D721Med (cell line): Measurements from ENCODE around the gene CARD19.

Source experiments
- DNase-seq: peaks from one replicate; pipeline ENCODE4 v3.0.0; 2011; ENCODE audit warnings: low spot score; ENCODE audit not compliant: insufficient read length
- FAIRE-seq: peaks from 2 replicates; lab custom pipeline; 2011; peaks lifted over from hg19 to GRCh38; lab: Jason Lieb, UNC
- TF ChIP-seq, protein P1 (sequence below): IDR thresholded peaks from 2 replicates; pipeline ENCODE4 v1.5.1; 2012; ENCODE audit warnings: mild to moderate bottlenecking, control low read depth; ENCODE audit not compliant: insufficient read depth; ENCODE audit errors: missing control alignments

The CARD19 gene

DNA sequence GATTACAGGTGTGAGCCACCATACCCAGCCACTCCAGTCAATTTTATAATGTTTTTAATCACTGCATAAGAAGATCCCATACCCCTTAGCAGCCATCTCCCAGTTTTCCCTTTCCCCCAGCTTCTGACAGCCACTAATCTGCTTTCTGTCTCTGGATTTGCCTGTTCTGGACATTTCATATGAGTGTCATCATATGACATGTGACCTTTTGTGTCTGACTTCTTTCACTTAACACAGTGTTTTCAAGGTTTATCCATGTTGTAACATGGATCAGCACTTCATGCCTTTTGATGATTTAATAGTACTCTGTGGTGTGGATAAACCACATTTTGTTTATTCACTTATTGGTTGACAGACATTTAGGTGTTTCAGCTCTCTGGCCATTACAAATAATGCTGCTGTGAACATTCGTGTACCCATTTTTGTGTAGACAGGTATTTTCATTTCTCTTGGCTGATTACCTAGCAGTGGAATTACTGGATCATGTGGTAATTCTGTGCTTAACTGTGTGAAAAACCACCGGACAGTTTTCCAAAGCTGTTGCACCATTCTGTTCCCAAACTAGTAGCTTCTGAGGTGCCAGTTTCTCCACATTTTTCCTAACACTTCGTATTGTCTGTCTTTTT is 28.9 kb upstream of the CARD19 start:
- DNase-seq (no peak), FAIRE-seq (no peak)
- TF ChIP-seq, protein P1, sequence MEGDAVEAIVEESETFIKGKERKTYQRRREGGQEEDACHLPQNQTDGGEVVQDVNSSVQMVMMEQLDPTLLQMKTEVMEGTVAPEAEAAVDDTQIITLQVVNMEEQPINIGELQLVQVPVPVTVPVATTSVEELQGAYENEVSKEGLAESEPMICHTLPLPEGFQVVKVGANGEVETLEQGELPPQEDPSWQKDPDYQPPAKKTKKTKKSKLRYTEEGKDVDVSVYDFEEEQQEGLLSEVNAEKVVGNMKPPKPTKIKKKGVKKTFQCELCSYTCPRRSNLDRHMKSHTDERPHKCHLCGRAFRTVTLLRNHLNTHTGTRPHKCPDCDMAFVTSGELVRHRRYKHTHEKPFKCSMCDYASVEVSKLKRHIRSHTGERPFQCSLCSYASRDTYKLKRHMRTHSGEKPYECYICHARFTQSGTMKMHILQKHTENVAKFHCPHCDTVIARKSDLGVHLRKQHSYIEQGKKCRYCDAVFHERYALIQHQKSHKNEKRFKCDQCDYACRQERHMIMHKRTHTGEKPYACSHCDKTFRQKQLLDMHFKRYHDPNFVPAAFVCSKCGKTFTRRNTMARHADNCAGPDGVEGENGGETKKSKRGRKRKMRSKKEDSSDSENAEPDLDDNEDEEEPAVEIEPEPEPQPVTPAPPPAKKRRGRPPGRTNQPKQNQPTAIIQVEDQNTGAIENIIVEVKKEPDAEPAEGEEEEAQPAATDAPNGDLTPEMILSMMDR = no peak

DNA sequence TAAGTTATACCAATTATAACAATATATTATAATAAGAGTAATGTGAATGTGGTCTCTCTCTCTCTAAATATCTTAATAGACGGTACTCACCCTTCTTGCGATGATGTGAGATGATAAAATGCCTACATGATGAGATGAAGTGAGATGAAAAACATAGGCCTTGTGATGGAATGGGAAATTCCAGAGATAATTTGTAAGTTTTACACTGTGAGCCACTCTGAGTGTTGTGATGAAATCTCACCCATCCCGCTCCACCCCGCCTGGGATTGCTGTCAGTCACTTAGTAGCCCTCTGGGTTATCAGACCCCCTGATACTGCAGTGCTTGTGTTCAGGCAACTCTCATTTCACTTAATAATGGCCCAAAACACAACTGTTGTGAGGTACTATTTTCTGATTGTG is 27.1 kb upstream of the CARD19 start:
- TF ChIP-seq, protein P1 = no peak
- DNase-seq (no peak), FAIRE-seq (no peak)

DNA sequence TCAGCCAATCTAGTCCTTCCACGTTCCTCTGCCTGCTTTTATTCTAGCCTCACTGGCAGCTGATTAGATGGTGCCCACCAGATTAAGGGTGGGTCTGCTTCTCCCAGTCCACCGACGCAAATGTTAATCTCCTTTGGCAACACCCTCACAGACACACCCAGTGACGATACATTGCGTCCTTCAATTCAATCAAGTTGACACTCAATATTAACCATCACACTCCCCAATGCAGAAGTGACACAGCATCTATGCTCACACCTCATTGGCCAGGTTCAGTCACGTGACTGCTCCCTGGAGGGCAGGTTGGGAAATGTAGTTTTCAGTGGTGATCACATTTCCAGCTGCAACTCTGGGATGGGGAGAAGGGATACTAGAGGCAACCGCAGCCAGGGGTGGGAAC is 24.6 kb upstream of the CARD19 start:
- TF ChIP-seq, protein P1 = no peak
- DNase-seq (no peak), FAIRE-seq (no peak)

DNA sequence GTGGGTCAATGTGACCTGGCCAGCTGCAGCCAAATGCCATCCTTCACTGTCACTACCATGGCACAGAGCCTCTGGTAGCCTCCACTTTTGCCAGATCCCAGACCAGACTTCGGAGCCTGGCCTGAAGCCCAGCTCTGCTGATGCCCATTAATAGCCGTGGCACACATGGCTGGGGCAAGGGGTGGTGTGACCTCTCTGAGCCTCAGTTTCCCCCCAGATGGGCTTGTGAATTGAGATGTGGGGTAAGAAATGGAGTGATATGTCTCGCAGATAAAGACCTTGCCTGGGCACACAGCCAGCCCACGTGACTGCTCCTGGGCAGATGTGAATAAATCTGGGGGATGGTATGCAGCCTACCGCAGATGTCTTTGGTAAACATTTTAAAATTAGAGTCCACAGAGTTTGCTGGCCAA is 23.6 kb upstream of the CARD19 start:
- no peak for FAIRE-seq
- TF ChIP-seq, protein P1 = no peak
- no peak for DNase-seq

DNA sequence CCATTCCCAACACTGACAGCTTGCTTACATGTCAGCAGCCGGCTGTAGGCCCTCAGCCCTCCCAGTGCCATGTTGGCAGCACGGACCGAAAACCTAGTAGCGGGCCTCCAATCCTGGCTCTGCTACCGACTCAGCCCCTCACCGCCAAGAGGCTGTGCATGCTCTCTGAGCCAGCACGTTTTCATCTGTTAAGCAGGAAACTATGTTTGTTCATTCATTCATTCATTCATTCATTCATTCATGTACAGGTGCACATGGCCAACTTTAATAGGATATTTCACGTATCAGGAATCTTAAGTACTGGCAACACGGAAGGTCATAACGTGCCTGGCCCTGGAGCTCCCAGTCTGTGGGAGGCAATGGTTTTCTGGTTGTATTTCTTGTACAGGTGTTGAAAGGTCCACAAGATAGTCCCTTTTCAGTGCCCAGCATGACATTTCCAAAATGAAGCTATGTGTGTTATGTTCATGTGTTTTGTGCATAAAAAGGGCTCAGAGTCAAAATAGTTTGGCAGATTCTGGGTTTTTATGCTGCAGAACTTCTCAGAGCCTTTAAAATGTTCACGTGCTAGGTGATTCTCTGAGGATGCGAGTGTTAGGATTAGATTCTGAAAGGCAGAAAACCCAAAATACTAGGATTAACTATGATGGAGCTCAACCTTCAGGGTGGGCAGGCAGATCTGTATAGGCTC is 19.8 kb upstream of the CARD19 start:
- DNase-seq (no peak), FAIRE-seq (no peak)
- TF ChIP-seq, protein P1 = no peak

DNA sequence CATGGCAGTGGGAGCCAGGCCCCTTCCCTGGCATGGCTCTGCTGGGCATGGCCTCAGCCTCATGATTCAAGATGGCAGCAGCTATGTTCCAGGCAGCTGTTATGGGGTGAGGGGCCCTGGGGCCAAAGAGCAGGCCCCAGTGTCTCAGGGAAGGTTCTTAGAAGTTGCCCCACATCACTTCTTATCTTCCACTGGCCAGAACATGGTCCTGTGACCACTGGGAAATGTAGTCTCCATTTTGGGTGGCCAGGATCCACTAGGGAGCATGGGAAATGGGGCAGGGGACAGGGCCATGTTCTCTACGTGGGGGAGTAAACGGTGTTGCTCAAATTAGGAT is 19.3 kb upstream of the CARD19 start:
- DNase-seq (no peak), FAIRE-seq (no peak)
- TF ChIP-seq, protein P1 = no peak

DNA sequence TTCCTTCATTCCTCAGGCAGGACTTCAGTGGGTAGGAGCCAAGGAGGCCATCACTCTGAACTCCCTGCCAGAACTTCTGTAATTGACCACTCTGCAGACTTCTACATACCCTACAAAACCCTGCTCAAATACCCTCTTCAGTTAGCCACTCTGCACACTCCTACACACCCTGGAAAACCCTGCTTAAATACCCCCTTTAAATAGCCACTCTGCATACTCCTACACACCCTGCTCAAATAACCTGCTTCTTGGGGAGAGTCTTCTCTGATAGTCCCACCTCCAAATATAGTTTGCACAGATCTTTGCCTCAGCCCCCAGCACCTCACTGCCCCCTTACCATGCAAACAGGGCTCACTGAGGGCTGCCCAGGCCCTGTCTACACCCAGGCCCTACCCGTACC is 18.6 kb upstream of the CARD19 start:
- DNase-seq = no peak
- TF ChIP-seq, protein P1 = no peak
- FAIRE-seq = no peak
